ENCODE data around the gene SERPINA10.

- no peak for TF ChIP-seq CTCF (IDR thresholded peaks at IDR 0.05)
- TF ChIP-seq EP300 (IDR thresholded peaks at IDR 0.05), result no peak
These were observed 56.0 kb downstream of the SERPINA10 start for GRCh38 chr14:94237046-94237445.
